GM12891 (cell line): ENCODE data around the gene DENND4A.

Source experiments
- DNase-seq: peaks from one replicate; pipeline ENCODE4 v3.0.0; 2011; ENCODE audit warnings: low spot score; ENCODE audit not compliant: insufficient read length
- FAIRE-seq: peaks from 2 replicates; lab custom pipeline; 2011; peaks lifted over from hg19 to GRCh38; lab: Jason Lieb, UNC
- PAX5 ChIP-seq: IDR thresholded peaks from 2 replicates; pipeline ENCODE4 v1.6.1; 2011; ENCODE audit warnings: low read length, moderate library complexity, mild to moderate bottlenecking; ENCODE audit not compliant: insufficient read depth, severe bottlenecking
- POLR2A ChIP-seq: IDR thresholded peaks from 2 replicates; pipeline ENCODE4 v1.6.1; 2011; ENCODE audit warnings: low read depth, low read length, control low read depth
- POLR2AphosphoS5 ChIP-seq: IDR thresholded peaks from 2 replicates; pipeline ENCODE4 v1.6.1; 2011; ENCODE audit warnings: low read depth, low read length, control low read depth
- POU2F2 ChIP-seq: IDR thresholded peaks from 2 replicates; pipeline ENCODE4 v1.6.1; 2011; ENCODE audit warnings: low read depth, mild to moderate bottlenecking, control low read depth, low read length, moderate library complexity
- SPI1 ChIP-seq: IDR thresholded peaks from 2 replicates; pipeline ENCODE4 v1.6.1; 2011; ENCODE audit warnings: low read depth, low read length, control low read depth
- TAF1 ChIP-seq: IDR thresholded peaks from 2 replicates; pipeline ENCODE4 v1.6.1; 2011; ENCODE audit warnings: low read depth, low read length, control low read depth

Gene DENND4A

DNA sequence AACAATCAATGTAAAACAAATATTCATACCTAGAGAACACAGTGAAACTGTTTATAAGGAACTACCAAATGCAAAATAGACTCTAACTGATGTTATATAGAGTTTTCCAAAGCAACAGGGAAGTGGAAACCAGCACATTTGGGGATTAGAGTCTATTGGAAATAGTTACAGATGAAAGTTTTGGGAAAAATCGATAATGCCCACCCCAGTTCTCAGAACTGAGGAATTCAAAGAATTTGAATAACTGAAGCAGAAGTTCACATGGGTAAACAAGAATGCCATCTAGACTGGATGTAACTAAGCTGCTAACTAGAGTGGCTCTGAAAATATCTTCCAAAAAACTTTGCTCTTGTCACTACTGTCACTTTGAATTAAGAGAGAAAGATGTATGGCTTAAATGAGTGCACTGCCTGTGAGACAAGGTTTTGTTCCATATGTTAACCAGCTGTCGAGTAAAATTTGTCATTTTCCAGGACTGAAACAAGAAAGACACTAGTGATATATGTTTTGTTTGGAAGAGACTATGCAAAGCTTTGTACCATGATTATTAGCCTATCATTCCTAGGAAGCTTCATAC lies 9.2 kb upstream of the DENND4A start:
- TF ChIP-seq POU2F2 (no peak), TAF1 (no peak), SPI1 (no peak), POLR2A (no peak)
- no peak for FAIRE-seq
- no peak for DNase-seq

DNA sequence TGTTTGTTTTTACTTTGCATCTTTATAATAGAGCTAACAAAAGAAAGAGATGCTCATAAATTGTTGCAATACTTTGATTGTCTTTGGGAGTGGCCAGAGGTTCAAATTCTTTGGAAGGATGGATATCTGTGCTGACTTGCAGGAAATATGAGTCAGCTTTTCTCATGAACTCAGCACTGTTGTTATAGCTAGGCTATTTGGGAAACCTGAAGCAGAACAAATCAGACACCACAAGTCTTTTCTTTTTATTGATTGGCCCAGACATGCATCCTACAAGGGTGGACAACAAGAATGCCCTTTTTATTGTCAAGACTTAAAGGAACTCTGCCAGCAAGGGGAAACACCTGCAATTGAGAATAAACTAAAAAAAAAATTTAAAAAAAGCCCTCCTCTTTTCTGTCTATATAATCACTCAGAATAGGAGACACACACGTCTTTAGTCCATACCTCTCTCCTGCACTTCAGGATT lies 4.6 kb upstream of the DENND4A start:
- FAIRE-seq (no peak), DNase-seq (no peak)
- no peak for TF ChIP-seq POU2F2
- no peak for TF ChIP-seq SPI1
- TF ChIP-seq POLR2AphosphoS5: no peak

DNA sequence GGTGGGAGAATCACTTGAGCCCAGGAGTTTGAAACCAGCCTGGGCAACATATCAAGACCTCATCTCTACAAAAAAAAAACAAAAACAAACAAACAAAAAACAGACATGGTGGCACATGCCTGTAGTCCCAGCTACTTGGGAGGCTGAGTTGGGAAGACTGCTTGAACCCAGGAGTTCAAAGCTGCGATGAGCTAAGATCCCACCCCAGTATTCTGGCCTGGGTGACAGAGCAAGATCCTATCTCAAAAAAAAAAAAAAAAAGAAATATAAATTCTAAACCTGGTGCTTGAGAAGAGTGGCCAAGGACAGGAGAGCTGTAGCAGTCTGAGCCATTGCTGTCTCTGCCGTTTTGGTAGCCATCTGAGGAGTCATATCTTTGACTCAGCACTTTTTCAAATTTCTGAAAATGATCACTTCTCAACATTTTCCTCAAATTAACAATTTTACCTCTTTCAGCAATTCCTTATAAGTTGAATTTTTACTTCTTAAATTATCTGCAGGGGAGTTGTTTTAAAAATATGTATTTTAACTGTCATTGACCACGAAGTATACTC lies 3.6 kb upstream of the DENND4A start:
- FAIRE-seq (no peak), DNase-seq (no peak)
- TF ChIP-seq POLR2AphosphoS5 (no peak), SPI1 (no peak), TAF1 (no peak), POU2F2 (no peak), POLR2A (no peak), PAX5 (no peak)

DNA sequence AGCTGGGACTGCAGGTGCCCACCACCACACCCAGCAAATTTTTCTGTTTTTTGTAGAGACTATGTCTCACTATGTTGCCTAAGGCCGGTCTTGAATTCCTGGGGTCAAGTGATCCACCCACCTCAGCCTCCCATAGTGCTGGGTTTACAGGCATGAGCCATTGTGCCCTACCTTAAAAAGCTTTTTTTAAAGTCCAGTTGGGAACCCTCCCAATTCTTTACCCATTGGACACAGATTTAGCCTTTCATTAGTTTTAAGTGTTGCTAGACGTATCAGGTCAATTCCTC lies 1.7 kb upstream of the DENND4A start:
- DNase-seq (no peak), FAIRE-seq (no peak)
- TF ChIP-seq TAF1 (no peak), SPI1 (no peak), POLR2AphosphoS5 (no peak), POU2F2 (no peak), POLR2A (no peak), PAX5 (no peak)

DNA sequence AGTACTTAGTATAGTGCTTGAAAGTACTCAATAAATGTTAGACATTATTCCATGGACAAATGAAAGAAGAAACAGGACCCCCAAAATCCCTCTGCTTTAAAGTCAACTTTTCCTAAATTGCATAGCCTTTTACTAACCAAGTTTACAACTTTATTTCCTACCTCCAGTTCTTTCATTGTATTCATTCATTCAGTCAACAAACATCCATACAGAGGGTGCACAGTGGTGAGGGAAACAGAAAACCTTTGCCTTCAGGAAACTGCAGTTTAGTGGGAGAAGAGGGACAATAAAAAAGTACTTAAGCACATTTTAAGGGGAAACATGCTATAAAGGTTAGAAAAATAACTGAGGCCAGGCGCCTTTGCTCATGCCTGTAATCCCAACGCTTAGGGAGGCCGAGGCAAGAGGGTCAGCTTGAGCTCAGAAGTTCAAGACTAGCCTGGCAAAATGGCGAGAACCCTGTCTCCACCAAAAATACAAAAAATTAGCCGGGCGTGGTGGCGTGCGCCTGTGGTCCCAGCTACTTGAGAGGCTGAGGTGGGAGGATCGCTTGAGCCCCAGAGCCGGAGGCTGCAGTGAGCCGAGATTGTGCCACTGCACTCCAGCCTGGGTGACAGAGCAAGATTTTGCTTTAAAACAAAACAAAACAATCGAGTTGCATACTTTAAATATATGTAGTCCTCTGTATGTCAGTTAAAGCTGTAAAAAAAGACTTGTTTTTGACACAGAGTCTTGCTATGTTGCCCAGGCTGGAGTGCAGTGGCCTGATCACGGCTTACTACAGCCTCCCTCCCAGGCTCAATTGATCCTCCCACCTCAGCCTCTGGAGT lies 1.1 kb upstream of the DENND4A start:
- FAIRE-seq (no peak), DNase-seq (no peak)
- TF ChIP-seq PAX5 (no peak), POLR2A (no peak), SPI1 (no peak), POU2F2 (no peak), TAF1 (no peak), POLR2AphosphoS5 (no peak)

DNA sequence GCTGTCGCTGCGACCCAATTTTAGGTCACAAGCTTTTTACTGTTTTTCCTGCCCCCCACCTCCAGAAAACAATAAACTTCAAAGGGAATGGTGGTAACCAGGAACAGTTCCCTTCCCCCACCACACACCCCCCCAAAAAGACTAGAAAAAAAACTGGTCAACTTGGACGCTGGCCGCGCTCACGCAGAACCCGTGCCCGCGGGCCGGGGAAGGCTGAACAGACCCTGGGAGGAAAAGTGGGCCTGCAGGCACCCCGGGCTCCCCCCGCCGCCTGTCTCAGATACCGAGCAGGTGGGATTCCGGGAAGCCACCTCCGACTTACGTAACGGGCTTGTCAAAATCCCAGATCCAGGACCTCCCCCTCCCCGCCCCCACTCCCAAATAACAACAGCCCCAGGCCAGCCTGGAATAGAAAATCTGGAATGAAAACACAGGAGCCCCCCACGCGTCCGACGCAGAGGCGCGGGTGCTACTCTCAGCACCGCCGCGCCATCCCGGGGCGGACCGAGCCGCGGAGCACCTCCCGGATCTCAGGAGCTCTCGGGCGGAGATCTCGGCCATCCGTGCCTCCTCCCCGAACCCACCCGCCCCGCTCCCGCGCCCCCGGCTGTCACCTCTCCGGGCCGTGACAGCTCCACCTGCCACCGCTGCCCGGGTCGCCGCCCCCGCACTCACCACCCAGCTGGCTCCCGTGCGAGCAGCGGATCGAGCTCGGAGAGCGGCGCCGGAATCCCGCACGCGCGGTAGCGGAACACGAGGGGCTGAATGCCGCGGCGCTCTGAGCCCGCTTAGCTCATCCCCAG lies 557 bp downstream of the DENND4A start:
- DNase-seq (peak; percentile 30), FAIRE-seq (no peak)
- TF ChIP-seq POU2F2 (no peak), TAF1 (peak; percentile 17; the same call in 1 of the 2 replicates), POLR2AphosphoS5 (no peak), PAX5 (no peak), POLR2A (no peak; the same call in 1 of the 2 replicates), SPI1 (no peak)

DNA sequence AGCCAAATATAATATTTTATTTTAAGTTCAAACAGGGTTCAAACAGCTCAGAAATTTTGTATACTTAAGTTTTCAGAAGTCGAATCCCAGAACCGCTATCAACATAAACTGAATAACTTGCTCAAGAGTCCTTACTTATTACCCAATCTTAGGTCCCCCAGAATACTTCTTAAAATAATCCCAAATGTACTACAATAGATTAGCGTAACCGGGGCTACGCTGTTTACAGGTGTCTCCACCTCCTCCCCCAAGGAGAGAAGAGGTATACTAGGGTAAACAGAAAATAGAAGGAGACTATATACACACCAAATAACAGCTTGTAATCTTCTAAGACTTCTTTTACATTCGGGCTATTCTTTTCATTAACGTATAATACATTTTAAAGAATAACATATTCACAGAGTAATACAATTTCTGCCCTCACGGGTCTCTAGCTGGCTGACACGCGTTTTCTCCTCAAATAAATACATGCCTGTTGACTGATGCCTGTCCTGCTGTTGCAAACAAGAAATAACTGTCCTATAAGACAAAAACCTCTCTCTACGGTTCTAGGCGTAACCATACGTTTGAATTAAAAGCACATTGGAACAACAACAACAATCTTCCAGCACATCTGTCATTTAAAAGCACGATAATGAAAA lies 1.3 kb downstream of the DENND4A start:
- FAIRE-seq (peak; percentile 20), DNase-seq (no peak)
- TF ChIP-seq PAX5 (no peak), POLR2AphosphoS5 (no peak), TAF1 (no peak), POU2F2 (no peak), SPI1 (no peak), POLR2A (no peak)

DNA sequence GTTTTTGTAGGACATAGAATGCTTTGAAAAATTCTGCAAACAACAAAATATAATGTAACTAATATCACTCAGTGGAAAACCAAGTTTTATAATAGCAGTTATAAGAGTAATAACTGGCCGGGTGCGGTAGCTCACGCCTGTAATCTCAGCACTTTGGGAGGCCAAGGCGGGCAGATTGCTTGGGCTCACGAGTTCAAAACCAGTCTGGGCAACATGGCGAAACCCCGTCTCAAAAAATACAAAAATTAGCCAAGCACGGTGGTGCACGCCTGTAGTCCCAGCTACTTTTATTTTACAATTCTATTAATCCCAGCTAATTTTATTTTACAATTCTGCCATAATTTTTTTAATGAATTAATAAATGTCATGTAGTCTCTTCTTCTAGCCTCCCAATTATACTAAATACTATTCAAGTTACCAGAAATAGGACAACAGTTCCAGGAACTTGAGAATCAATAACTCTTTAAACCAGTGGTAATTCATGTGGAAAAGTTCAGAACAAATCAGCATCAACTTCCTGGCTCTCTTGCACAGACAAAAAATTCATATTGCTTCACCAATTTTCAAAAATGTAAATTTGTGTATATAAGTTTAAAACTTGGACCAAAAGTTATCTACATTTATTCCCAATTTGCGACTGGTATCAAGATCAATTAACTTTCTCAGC lies 2.2 kb downstream of the DENND4A start:
- TF ChIP-seq POLR2A: no peak
- no peak for DNase-seq
- no peak for FAIRE-seq

DNA sequence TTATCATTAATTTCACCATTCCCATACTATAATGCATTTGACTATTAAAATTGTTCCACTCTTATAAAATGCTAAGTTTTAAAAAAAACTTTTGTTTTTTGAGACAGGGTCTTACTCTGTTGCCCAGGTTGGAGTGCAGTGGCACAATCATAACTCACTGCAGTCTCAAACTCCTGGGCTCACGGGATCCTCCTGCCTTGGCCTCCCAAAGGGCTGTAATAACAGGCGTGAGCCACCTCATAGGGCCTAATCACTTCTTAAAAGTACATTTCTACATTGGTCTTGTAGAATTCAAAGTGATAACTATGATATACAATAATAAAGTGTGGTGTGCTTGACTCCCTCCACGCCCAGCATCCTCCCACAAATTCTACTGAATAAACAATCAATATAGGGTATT lies 3.0 kb downstream of the DENND4A start:
- no peak for DNase-seq
- TF ChIP-seq POLR2A: no peak
- TF ChIP-seq POLR2AphosphoS5: no peak
- FAIRE-seq: no peak
